Fibroblast of skin of left biceps (primary cell): Measurements from ENCODE around the gene KRT5.
A peak's percentile ranks its signal among the peaks of the same experiment; 100 is the strongest.

Experiments used
- DNase-seq, 2 experiments: peaks; one replicate each; pipeline ENCODE4 v3.0.0-alpha.2; 2013; ENCODE audit warnings: low read depth in 2 of 2

KRT5 gene

GRCh38 chr12:52519826-52520662, at the start of gene KRT5:
Gene KRT5, minus strand, starts transcription at chr12:52520394. Its CDS starts 98 bp downstream, at chr12:52520296.
- DNase-seq: no peak

GRCh38 chr12:52568111-52568510, 47.9 kb upstream of the KRT5 start:
- DNase-seq: no peak

- DNase-seq: no peak
Measured at GRCh38 chr12:52566847-52567291, 46.7 kb upstream of the KRT5 start.

DNA sequence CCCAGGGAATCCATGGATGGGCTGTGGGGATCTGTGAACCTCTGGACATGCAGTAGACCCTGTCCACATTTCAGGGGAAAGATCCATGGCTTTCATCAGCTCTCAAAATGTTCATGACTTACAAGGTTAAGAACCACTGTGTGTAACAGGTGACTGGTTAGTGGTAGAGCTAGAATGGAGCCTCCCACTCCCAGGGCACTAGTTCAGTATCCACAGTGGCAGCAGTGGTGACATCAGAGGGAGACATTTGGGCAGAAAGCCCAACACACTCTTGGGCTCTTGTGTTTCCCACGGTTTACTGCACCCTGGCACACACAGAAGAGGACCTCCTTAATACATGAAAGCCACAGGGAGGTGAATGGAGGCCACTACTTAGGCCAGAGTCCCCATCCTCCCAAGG, 44.4 kb upstream of the KRT5 start:
- DNase-seq: no peak

DNA sequence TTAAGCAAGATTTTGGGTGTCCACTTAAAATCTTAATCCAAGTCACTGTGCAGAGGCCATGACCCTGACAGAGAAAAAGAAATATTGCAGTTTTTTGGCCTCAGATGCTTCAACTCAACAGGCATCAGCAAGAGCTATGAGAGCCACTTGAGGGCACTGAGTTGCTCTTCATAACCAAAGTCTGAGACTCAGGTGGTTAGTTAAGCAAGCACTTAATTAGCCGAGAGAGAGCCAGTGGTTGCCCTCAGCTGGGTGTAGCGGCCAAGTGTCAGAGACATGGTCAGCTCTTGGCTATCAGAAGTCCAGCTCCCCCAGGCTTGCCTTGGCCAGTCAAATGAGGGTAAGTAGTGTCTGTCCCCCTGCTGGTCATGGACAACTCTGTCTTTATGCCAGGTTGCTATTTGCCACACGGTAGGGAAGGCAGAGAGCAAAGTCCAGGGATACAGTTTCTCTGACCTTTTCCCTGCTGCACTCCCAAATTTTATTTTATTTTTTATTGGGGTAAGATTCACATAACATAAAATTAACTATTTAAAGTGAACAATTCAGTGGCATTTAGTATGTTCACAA, 41.8 kb upstream of the KRT5 start:
- DNase-seq: no peak

GRCh38 chr12:52559979-52560378, 39.8 kb upstream of the KRT5 start:
- DNase-seq: no peak

DNA sequence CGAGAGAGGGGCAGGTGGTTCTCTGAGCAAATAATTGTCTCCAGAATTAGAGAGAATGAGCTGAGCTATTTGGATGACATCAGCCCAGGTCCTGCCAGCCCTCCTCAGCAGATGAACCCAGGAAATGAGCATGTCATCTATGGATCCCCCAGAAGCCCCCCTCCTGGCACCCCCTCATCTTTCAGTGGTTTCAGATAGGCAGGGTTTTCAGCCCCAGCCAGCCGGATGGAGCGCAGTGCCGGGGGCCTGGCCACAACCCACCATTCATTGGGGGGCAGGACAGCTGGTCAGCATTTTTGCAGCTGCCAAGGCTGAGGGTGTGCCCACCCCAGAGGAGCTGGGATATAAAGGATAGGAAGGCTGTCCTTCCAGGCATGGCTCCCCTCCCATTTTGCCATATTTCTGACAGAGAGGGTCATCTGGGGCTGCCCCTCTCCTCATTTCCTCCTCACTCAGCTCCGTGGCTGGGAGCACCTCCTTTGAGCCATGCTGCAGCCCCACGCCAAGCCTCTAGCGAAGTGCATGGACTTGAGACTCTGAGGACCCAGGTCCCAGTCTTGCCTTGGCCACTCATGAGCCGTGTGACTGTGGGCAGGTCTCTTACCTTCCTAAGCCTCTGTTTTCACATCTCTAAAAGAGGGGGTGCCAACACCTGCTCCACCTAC, 38.7 kb upstream of the KRT5 start:
- no peak for DNase-seq

DNA sequence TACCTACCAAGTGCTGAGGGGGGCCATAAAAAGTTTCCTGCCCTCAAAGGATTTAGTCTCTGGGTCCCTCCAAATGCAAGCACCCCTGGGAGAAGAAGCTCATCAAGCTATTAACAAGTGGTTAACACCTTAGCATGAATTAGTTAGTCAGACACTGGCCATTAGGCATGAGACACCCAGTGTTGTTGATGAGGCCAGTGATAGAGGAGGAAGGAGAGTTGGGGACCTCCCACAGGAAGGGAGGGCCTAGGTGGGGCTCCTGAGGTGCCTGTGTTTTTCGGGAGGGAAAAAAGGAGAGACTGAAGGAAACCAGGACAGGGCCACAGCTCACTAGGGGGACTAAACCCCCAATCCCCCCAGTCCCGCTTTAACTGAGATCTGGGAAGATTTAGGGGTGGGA, 37.3 kb upstream of the KRT5 start:
- DNase-seq: no peak

- DNase-seq: no peak
Measured at GRCh38 chr12:52555577-52555976, 35.4 kb upstream of the KRT5 start.

DNA sequence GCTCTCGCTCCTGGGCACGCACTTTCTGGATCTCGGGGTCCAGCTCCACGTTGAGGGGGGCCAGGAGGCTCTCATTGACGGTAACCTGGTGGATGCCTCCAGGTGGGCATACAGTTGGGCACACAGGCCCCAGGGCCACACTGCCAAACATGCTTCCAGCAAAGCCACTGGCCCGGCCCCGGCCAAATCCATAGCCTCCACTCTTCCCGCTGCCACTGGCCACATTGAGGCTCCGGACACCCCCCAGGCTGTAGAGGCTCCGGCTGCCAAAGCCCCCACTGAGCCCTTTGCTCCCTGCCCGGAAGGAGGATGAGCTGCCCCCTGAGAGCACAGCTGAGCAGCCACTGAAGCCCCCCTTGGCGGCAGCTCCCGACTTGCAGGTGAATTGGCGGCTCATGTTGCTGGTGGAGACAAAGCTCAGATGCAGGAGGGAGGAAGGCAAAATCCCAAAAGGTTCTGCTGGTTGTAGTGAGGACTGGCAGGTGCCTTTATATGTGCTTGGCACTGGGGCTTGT, 32.5 kb upstream of the KRT5 start, which contains the start of gene KRT71:
TSS of gene KRT71 (minus strand) at position 465 of the 515 bp plus-strand sequence. CDS start at position 397, 68 bp downstream.
- no peak for DNase-seq

DNA sequence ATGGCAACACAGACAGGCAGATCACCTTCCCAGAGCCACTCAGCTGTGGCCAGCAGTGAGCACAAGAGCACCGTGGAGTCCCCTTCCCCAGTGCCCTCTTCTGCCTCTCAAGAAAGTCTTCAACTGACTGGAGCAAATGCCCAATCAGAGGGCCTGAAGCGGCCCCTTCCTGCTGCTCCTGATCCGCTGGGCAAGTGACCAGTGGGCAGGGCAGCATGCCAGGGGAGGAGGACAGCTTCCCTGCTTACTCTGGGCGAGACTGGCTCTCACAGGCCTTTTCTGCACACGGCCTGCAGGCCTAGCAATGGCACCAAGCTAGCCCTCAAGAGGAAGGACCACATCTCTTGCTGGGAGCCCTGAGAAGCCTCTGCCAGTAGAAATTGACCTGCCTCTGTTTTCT, 31.9 kb upstream of the KRT5 start:
- DNase-seq: no peak

DNA sequence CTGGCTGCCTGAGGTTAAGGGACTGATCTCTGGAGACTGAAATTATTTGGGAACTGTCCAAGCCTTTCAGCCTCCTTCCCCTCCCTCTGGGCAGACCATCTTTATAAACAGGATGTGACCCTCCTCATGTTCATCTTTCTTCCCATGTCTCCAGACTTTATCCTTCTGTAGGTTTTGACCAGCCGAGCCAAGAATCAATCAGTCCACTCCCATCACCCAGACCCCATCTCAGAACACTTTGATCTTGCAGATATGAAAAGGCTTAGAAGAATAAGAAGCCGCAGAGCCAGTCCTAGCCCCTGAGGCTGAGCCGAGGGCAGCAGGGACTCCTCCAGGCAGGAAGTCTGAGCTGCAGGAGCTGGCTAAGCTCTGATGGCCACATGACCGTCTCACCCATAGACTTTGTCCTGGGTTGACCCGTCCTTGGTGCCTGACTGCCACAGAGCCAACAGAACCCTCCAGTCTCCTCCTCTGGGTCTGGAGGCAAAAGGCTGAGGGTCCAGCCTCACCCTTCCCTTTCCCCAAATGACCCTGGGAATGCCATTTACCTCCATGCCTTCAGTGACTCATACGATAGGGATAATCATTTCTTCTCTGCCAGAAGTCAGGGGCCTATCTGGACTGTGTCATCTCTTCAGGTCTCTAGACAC, 31.1 kb upstream of the KRT5 start:
- no peak for DNase-seq

DNA sequence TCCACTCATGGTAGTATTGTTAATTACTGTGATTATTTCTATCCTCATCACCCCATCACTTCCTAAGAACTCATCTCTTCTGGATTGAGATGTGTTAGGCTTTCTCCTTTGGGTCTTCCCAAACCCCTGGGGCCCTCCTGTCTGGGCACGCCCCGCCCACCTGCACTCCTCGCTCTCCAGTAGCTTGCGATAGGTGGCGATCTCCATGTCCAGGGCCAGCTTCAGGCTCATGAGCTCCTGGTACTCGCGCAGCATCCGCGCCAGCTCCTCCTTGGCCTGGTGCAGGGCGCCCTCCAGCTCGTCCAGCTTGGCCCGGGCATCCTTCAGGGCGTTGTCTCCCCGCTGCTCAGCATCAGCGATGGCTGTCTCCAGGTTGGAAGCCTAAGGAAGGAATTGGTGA, 25.9 kb upstream of the KRT5 start:
- DNase-seq: no peak

DNA sequence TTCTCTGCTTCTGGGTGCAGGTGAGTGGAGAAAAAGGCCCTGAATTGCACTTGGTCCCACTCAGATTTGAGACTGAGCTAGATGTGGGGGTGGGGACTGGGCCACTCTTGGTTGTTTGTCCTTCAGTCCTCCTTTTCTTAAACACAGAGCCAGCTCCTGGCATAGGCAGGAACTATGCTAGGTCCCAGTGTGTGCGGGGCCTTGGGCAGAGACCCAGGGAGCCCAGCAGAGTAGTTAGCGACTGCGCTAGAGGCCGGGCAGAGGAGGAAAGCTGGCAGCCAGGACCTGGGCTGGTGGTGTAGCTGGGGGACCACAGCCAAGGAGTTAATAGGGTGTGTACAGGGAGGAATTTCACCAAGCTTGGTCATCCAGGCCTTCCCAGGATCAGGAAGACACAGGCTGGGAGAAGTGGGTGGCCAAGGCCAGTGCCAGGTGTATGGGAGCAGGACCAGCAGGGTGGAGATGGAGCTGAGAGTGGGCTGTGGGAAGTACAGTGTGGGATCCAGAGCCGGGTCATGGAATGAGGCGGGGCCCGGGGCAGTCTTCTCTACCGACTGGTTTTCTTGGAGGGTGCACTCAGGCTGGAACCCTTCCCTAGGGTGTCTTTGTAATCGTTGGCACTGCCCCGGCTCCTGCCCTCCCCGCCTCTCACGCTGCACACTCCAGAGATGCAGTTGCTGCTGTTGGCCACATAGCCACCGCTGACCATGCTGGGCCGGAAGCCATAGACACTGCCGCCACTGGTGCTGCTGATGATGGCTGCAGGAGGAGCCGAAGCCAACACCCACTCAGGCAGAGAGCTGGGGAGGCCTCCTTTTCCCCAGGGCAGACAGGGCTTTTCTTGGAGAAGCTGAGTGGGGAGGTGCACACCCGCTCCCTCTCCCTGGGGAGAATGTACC, 24.0 kb upstream of the KRT5 start:
- no peak for DNase-seq

DNA sequence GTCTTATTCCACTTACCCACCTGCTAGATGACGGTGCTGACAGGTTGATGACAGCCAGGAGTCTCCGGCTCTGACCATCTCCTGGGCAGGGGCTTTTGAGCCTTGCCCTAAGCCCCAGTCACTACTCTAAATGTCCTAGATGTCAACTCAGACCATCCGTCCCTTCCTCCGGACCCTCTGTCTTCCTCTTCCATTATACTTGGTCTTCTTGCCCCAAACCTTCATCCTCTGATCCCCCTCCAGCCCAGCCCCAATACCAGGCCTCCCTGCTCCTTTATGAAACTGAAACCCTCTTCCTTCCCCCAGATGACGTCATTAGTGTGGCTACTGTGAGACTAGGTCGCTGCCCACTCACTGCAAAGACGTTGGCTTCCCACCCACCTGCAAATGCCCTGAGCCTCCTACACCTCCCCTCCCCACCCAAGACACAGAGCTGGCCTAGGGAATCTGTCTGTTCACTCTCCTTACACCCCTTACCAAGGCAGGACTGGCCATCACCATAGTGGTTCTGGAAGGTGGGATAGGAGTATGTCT, 22.7 kb upstream of the KRT5 start:
- DNase-seq: no peak

DNA sequence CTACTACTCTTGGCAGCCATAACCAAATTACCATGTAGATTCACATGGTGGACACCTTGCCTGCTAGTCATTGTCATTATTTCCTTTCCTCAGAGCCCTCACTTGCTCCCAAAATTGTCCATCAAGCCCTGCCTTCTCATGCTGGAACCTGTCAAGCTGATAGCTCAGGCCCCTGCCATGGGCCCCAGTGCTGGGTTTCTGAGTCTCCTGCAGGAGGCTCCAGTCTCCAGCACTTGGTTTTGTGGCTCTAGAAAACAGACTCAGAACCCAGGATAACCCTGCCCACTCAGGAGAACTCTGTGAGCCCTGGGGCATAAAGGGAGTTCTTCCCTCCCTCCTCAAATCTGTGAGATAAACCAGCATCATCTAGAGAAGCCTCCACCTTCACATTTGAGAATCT, 22.0 kb upstream of the KRT5 start:
- no peak for DNase-seq

DNA sequence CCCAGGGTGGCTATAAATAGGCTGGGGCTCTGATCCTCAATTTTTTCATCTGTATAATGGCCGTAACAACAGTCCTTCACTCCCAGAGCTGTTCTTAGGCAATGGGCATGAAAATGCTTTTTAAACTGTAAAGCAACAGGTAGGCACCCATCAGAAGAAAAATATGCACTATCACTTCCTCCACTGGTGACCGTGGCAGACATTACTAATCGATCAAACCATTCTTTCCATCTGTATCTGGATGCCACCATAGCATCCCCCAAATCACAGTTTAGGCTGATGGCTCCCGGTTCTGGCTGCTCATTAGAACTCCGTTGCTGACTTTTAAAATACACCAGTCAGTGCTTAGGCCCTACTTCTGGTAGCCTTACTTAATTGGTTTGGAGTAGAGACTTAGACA, 21.5 kb upstream of the KRT5 start:
- DNase-seq: no peak

GRCh38 chr12:52540531-52540930, 20.3 kb upstream of the KRT5 start:
- no peak for DNase-seq

- no peak for DNase-seq
Measured at GRCh38 chr12:52539821-52540173, 19.6 kb upstream of the KRT5 start.

- DNase-seq: peak; percentile 67 to 70
Measured at GRCh38 chr12:52539083-52539820, 19.1 kb upstream of the KRT5 start.
